WTC11 (cell line): ENCODE measurements around the gene DMBX1. TPM values are rescaled to one million over a fixed set of nuclear protein-coding genes. Genes with fewer than 3 reads are reported as not detected.

ENCODE experiments used
- ATAC-seq: fragments of 200-7000 bp; cut with Tn5 transposase; 2 replicates; pipeline ENCODE4 v1.10.0; 2021; ENCODE audit warnings: mild to moderate bottlenecking, moderate library complexity
- CTCF ChIA-PET: fragments of 300-600 bp; sonication (Branson Sonifier 250); formaldehyde crosslinking; loops from one replicate; lab custom pipeline; 2021; ENCODE audit warnings: antibody characterized with exemption; lab: Charles Lee
- POLR2A ChIA-PET: fragments of 350-600 bp; sonication (Branson Sonifier 250); formaldehyde crosslinking; loops from one replicate; lab custom pipeline; 2021; ENCODE audit warnings: antibody characterized with exemption; lab: Charles Lee
- DNase-seq: peaks from one replicate; pipeline ENCODE4 v3.0.0; 2021; ENCODE audit warnings: low spot score
- H3K27ac Mint-ChIP-seq: 2 replicates; pipeline ENCODE4 v1.8.0; 2021; ENCODE audit warnings: mixed read lengths
- H3K27me3 Mint-ChIP-seq: 2 replicates; pipeline ENCODE4 v1.8.0; 2021; ENCODE audit warnings: low read depth, mild to moderate bottlenecking, moderate library complexity, mixed read lengths
- H3K36me3 Mint-ChIP-seq: 2 replicates; pipeline ENCODE4 v1.8.0; 2021; ENCODE audit warnings: mixed read lengths
- H3K4me1 Mint-ChIP-seq: 2 replicates; pipeline ENCODE4 v1.8.0; 2022; ENCODE audit warnings: mixed read lengths
- H3K4me3 Mint-ChIP-seq: 2 replicates; pipeline ENCODE4 v1.8.0; 2021; ENCODE audit warnings: mild to moderate bottlenecking, moderate library complexity, mixed read lengths
- H3K9me3 Mint-ChIP-seq: 2 replicates; pipeline ENCODE4 v1.8.0; 2021; ENCODE audit warnings: mixed read lengths
- ATF6 ChIP-seq: sonication (generic); formaldehyde crosslinking; IDR thresholded peaks from 2 replicates; pipeline ENCODE4 v1.8.1; 2023; ENCODE audit warnings: mild to moderate bottlenecking, missing genetic modification reagents
- CREM ChIP-seq: sonication (generic); formaldehyde crosslinking; IDR thresholded peaks from 2 replicates; pipeline ENCODE4 v1.8.1; 2022; ENCODE audit warnings: mild to moderate bottlenecking, missing genetic modification reagents, moderate library complexity
- CTCF ChIP-seq: fragments of 200-600 bp; IDR thresholded peaks from 2 replicates; pipeline ENCODE4 v1.8.0; 2022; ENCODE audit warnings: antibody characterized with exemption
- ELF4 ChIP-seq: sonication (generic); formaldehyde crosslinking; IDR thresholded peaks from 2 replicates; pipeline ENCODE4 v1.8.1; 2022; ENCODE audit warnings: low read depth, mild to moderate bottlenecking, moderate library complexity, missing genetic modification reagents
- EMX1 ChIP-seq: fragments of 250-450 bp; sonication (Bioruptor Pico); IDR thresholded peaks from 2 replicates; pipeline ENCODE4 v1.8.0; 2021; ENCODE audit warnings: mild to moderate bottlenecking
- FOXK1 ChIP-seq: sonication (generic); formaldehyde crosslinking; IDR thresholded peaks from 2 replicates; pipeline ENCODE4 v1.8.0; 2022; ENCODE audit warnings: mild to moderate bottlenecking, moderate library complexity, missing genetic modification reagents
- FOXP1 ChIP-seq: sonication (generic); formaldehyde crosslinking; IDR thresholded peaks from 2 replicates; pipeline ENCODE4 v1.8.0; 2022; ENCODE audit warnings: missing genetic modification reagents, mild to moderate bottlenecking, moderate library complexity, borderline replicate concordance
- IRF1 ChIP-seq: sonication (generic); formaldehyde crosslinking; IDR thresholded peaks from 2 replicates; pipeline ENCODE4 v1.8.0; 2023; ENCODE audit warnings: missing genetic modification reagents
- MAX ChIP-seq: sonication (generic); formaldehyde crosslinking; IDR thresholded peaks from 2 replicates; pipeline ENCODE4 v1.8.0; 2022; ENCODE audit warnings: mild to moderate bottlenecking, missing genetic modification reagents
- MLX ChIP-seq: sonication (generic); formaldehyde crosslinking; IDR thresholded peaks from 2 replicates; pipeline ENCODE4 v1.8.1; 2023; ENCODE audit warnings: mild to moderate bottlenecking, missing genetic modification reagents, moderate library complexity
- MYBL2 ChIP-seq: sonication (generic); formaldehyde crosslinking; IDR thresholded peaks from 2 replicates; pipeline ENCODE4 v1.8.1; 2023; ENCODE audit warnings: mild to moderate bottlenecking, moderate library complexity, missing genetic modification reagents
- NFATC4 ChIP-seq: fragments of 250-450 bp; sonication (Bioruptor Pico); IDR thresholded peaks from 2 replicates; pipeline ENCODE4 v1.9.0; 2021; ENCODE audit warnings: mild to moderate bottlenecking
- NR1H2 ChIP-seq: sonication (generic); formaldehyde crosslinking; IDR thresholded peaks from 2 replicates; pipeline ENCODE4 v1.9.0; 2021; ENCODE audit warnings: mild to moderate bottlenecking, moderate library complexity, missing genetic modification reagents
- NR2C2 ChIP-seq: sonication (generic); formaldehyde crosslinking; IDR thresholded peaks from 2 replicates; pipeline ENCODE4 v1.8.0; 2022; ENCODE audit warnings: mild to moderate bottlenecking, missing genetic modification reagents
- OVOL2 ChIP-seq: fragments of 250-450 bp; sonication (Bioruptor Pico); IDR thresholded peaks from 2 replicates; pipeline ENCODE4 v1.9.0; 2021; ENCODE audit warnings: mild to moderate bottlenecking, borderline replicate concordance
- RELA ChIP-seq: sonication (generic); formaldehyde crosslinking; IDR thresholded peaks from 2 replicates; pipeline ENCODE4 v1.8.1; 2022; ENCODE audit warnings: missing genetic modification reagents, mild to moderate bottlenecking, borderline replicate concordance
- RORB ChIP-seq: fragments of 250-450 bp; sonication (Bioruptor Pico); IDR thresholded peaks from 2 replicates; pipeline ENCODE4 v1.9.0; 2021; ENCODE audit warnings: mild to moderate bottlenecking
- TP53 ChIP-seq: sonication (generic); formaldehyde crosslinking; IDR thresholded peaks from 2 replicates; pipeline ENCODE4 v1.8.1; 2023; ENCODE audit warnings: mild to moderate bottlenecking, missing genetic modification reagents
- ZBTB21 ChIP-seq: sonication (generic); formaldehyde crosslinking; IDR thresholded peaks from 2 replicates; pipeline ENCODE4 v1.8.1; 2023; ENCODE audit warnings: mild to moderate bottlenecking, missing genetic modification reagents, borderline replicate concordance
- ZMAT4 ChIP-seq: fragments of 250-450 bp; sonication (Bioruptor Pico); IDR thresholded peaks from 2 replicates; pipeline ENCODE4 v1.9.0; 2021; ENCODE audit warnings: mild to moderate bottlenecking
- ZNF263 ChIP-seq: sonication (generic); formaldehyde crosslinking; IDR thresholded peaks from 2 replicates; pipeline ENCODE4 v1.8.1; 2022; ENCODE audit warnings: low read depth, mild to moderate bottlenecking, moderate library complexity, missing genetic modification reagents
- ZNF425 ChIP-seq: fragments of 250-450 bp; sonication (Bioruptor Pico); conservative IDR thresholded peaks from 2 replicates; pipeline ENCODE4 v1.9.0; 2021; ENCODE audit warnings: mild to moderate bottlenecking
- total RNA-seq: library from RNA; stranded (reverse); gene quantifications from 3 replicates; pipeline ENCODE4 v1.2.3, GENCODE V29; 2021
- TF ChIP-seq, protein P1 (sequence below): sonication (generic); formaldehyde crosslinking; IDR thresholded peaks from 2 replicates; pipeline ENCODE4 v1.8.0; 2022; ENCODE audit warnings: mild to moderate bottlenecking, missing genetic modification reagents
- TF ChIP-seq, protein P2 (sequence below): sonication (generic); formaldehyde crosslinking; IDR thresholded peaks from 2 replicates; pipeline ENCODE4 v1.8.1; 2022; ENCODE audit warnings: mild to moderate bottlenecking, missing genetic modification reagents, moderate library complexity, borderline replicate concordance

Gene DMBX1
- total RNA-seq, 1 experiment from 2014 or later, result 3.7 TPM

DNA sequence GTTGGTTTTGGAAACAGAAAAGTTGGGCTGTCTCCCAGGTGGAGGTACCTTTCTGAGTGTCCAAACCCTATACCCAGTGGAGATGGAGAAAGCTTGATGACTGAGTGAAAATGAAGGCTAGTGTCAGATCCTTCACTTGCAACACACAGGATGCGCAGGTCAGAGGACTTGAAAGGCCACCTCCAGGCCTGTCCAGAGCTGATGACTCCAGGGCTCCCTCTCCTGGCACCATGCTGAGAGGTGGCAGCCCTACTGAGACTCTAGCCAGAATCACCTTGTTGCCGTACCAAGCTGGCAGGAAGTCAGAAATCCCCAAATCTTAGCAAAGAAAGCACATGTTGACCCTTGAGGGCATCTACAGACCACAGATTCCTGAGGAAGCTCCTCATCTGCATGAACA lies 45.4 kb downstream of the DMBX1 start:
- ATAC-seq, result no peak
- Mint-ChIP-seq H3K36me3 (no peaks in the 10 kb centered on the region), H3K27me3 (peaks cover 87% of the 10 kb centered on the region), H3K27ac (no peak overlapping the region), H3K4me1 (peaks cover 12% of the 10 kb centered on the region), H3K4me3 (no peak overlapping the region), H3K9me3 (peaks cover 7% of the 10 kb centered on the region; the same call in 1 of the 2 replicates)
- ChIA-PET POLR2A (no interaction called here), CTCF (interaction anchor here (0.7 to 10.6 kb wide), 17 partner anchors 8 to 190 kb away, joined by 3 to 190 read pairs (median 4); partner anchors contain the start of genes KNCN and MKNK1)
- DNase-seq, result no peak
- no peak for TF ChIP-seq MYBL2 (CRISPR knock-in tag)
- TF ChIP-seq CTCF, result no peak
- TF ChIP-seq MLX (CRISPR knock-in tag), result no peak
- TF ChIP-seq, protein P1, sequence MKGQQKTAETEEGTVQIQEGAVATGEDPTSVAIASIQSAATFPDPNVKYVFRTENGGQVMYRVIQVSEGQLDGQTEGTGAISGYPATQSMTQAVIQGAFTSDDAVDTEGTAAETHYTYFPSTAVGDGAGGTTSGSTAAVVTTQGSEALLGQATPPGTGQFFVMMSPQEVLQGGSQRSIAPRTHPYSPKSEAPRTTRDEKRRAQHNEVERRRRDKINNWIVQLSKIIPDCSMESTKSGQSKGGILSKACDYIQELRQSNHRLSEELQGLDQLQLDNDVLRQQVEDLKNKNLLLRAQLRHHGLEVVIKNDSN, result no peak
- no peak for TF ChIP-seq ZNF425 (CRISPR knock-in tag)
- no peak for TF ChIP-seq RORB (CRISPR knock-in tag)
- TF ChIP-seq NR1H2 (CRISPR knock-in tag), result no peak
- no peak for TF ChIP-seq ZMAT4
- TF ChIP-seq, protein P2, sequence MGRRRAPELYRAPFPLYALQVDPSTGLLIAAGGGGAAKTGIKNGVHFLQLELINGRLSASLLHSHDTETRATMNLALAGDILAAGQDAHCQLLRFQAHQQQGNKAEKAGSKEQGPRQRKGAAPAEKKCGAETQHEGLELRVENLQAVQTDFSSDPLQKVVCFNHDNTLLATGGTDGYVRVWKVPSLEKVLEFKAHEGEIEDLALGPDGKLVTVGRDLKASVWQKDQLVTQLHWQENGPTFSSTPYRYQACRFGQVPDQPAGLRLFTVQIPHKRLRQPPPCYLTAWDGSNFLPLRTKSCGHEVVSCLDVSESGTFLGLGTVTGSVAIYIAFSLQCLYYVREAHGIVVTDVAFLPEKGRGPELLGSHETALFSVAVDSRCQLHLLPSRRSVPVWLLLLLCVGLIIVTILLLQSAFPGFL (CRISPR knock-in tag), result no peak
- no peak for TF ChIP-seq MAX (CRISPR knock-in tag)
- no peak for TF ChIP-seq FOXK1
- no peak for TF ChIP-seq EMX1 (CRISPR knock-in tag)
- no peak for TF ChIP-seq ATF6 (CRISPR knock-in tag)

- POLR2A ChIA-PET, result no interaction called here
- CTCF ChIA-PET, result interaction anchor here (1.4 to 4.3 kb wide), 4 partner anchors 66 to 189 kb away, joined by 4 to 69 read pairs (median 17); no protein-coding TSS in a partner anchor
- no peak for DNase-seq
- TF ChIP-seq ZNF263 (CRISPR knock-in tag) (no peak), CREM (CRISPR knock-in tag) (no peak), IRF1 (CRISPR knock-in tag) (no peak), NR2C2 (CRISPR knock-in tag) (no peak), OVOL2 (CRISPR knock-in tag) (no peak), NFATC4 (CRISPR knock-in tag) (no peak), RELA (no peak), ZBTB21 (CRISPR knock-in tag) (no peak), TP53 (no peak), MAX (CRISPR knock-in tag) (no peak), ELF4 (no peak), MYBL2 (CRISPR knock-in tag) (no peak), RORB (CRISPR knock-in tag) (no peak), FOXP1 (CRISPR knock-in tag) (no peak)
Measured at GRCh38 chr1:46536527-46536926, 46.9 kb downstream of the DMBX1 start.

More at GRCh38 chr1:46536527-46536926, 46.9 kb downstream of the DMBX1 start:
- H3K4me1 Mint-ChIP-seq, result peaks cover 2% of the 10 kb centered on the region
- H3K27ac Mint-ChIP-seq, result no peak overlapping the region
- H3K4me3 Mint-ChIP-seq, result no peak overlapping the region
- no peaks in the 10 kb centered on the region for H3K36me3 Mint-ChIP-seq
- ATAC-seq, result no peak
- H3K9me3 Mint-ChIP-seq, result peaks cover 7% of the 10 kb centered on the region; the same call in 1 of the 2 replicates
- H3K27me3 Mint-ChIP-seq, result peaks cover 87% of the 10 kb centered on the region
